Neural progenitor cell (in vitro differentiated cells): ENCODE measurements around the gene TMPRSS6. TPM values are rescaled to one million over a fixed set of nuclear protein-coding genes. Genes with fewer than 3 reads are reported as not detected.

Experiments
- DNase-seq: peaks from one replicate; pipeline ENCODE4 v3.0.0-alpha.2; 2016; ENCODE audit warnings: low spot score
- H2AFZ ChIP-seq: fragments of 200-600 bp; sonication (generic); replicated peaks from 2 replicates; pipeline ENCODE4 v1.6.1; 2016; ENCODE audit warnings: antibody characterized with exemption
- H3F3A ChIP-seq: fragments of 200-600 bp; sonication (generic); 2 replicates; pipeline ENCODE4 v1.6.1; 2016; ENCODE audit warnings: antibody characterized with exemption, low read depth
- H3K27ac ChIP-seq: fragments of 200-600 bp; sonication (generic); 2 replicates; pipeline ENCODE4 v1.5.1; 2016; ENCODE audit warnings: mild to moderate bottlenecking
- H3K27me3 ChIP-seq: fragments of 200-600 bp; sonication (generic); 2 replicates; pipeline ENCODE4 v1.6.1; 2016; ENCODE audit warnings: mild to moderate bottlenecking, moderate library complexity
- H3K36me3 ChIP-seq: fragments of 200-600 bp; sonication (generic); 2 replicates; pipeline ENCODE4 v1.5.1; 2016
- H3K4me1 ChIP-seq: fragments of 200-600 bp; sonication (generic); 2 replicates; pipeline ENCODE4 v1.6.1; 2016; ENCODE audit warnings: mixed run types
- H3K4me2 ChIP-seq: fragments of 200-600 bp; sonication (generic); 2 replicates; pipeline ENCODE4 v1.6.1; 2016
- H3K4me3 ChIP-seq: fragments of 200-600 bp; sonication (generic); 2 replicates; pipeline ENCODE4 v1.5.1; 2016
- H3K79me2 ChIP-seq: fragments of 200-600 bp; sonication (generic); 2 replicates; pipeline ENCODE4 v1.6.1; 2016; ENCODE audit warnings: low read depth
- H3K9ac ChIP-seq: fragments of 200-600 bp; sonication (generic); 2 replicates; pipeline ENCODE4 v1.6.1; 2016
- H3K9me3 ChIP-seq: fragments of 200-600 bp; sonication (generic); 2 replicates; pipeline ENCODE4 v1.5.1; 2016; ENCODE audit warnings: low read depth
- H4K20me1 ChIP-seq: fragments of 200-600 bp; sonication (generic); 2 replicates; pipeline ENCODE4 v1.6.1; 2016; ENCODE audit warnings: low read depth
- H3K27ac Mint-ChIP-seq: 3 replicates; pipeline ENCODE4 v1.8.0; 2021; ENCODE audit warnings: mixed read lengths
- H3K27me3 Mint-ChIP-seq: 2 replicates; pipeline ENCODE4 v1.8.0; 2022; ENCODE audit warnings: low read depth, mild to moderate bottlenecking, inconsistent platforms, moderate library complexity, mixed read lengths; ENCODE audit not compliant: insufficient read depth
- H3K36me3 Mint-ChIP-seq: 3 replicates; pipeline ENCODE4 v1.8.0; 2021; ENCODE audit warnings: mixed read lengths
- H3K4me1 Mint-ChIP-seq: 3 replicates; pipeline ENCODE4 v1.8.0; 2021; ENCODE audit warnings: mixed read lengths
- H3K4me3 Mint-ChIP-seq: 3 replicates; pipeline ENCODE4 v1.8.0; 2021; ENCODE audit warnings: mild to moderate bottlenecking, moderate library complexity, mixed read lengths
- H3K9me3 Mint-ChIP-seq: 3 replicates; pipeline ENCODE4 v1.8.0; 2020; ENCODE audit warnings: mixed read lengths
- CTCF ChIP-seq: fragments of 200-600 bp; sonication (generic); IDR thresholded peaks from 2 replicates; pipeline ENCODE4 v1.5.1; 2017; ENCODE audit warnings: antibody characterized with exemption, mild to moderate bottlenecking
- EZH2 ChIP-seq: fragments of 200-600 bp; sonication (generic); IDR thresholded peaks from 2 replicates; pipeline ENCODE4 v1.6.1; 2017; ENCODE audit warnings: antibody characterized with exemption, mild to moderate bottlenecking, moderate library complexity
- EZH2phosphoT487 ChIP-seq: fragments of 200-600 bp; sonication (generic); IDR thresholded peaks from 2 replicates; pipeline ENCODE4 v1.6.1; 2017; ENCODE audit warnings: antibody characterized with exemption
- total RNA-seq: library from RNA; depleted of rRNA; stranded (reverse); fragments of >200 nt; gene quantifications from 2 replicates; pipeline ENCODE4 v1.2.3, GENCODE V29; 2015; ENCODE audit warnings: low replicate concordance

The TMPRSS6 gene
- total RNA-seq, 1 donor from 2014 or later: not detected

GRCh38 chr22:37153901-37154300 lies 44.4 kb upstream of the TMPRSS6 start:
- Histone ChIP-seq H3K27ac (no peak overlapping the region), H2AFZ (no peak overlapping the region), H3K36me3 (no peaks in the 10 kb centered on the region), H3F3A (no peaks in the 10 kb centered on the region), H3K4me1 (peaks cover 6% of the 10 kb centered on the region), H3K9me3 (peaks cover 5% of the 10 kb centered on the region), H3K4me3 (no peak overlapping the region), H3K9ac (no peak overlapping the region), H3K27me3 (no peaks in the 10 kb centered on the region), H3K4me2 (no peak overlapping the region), H4K20me1 (no peaks in the 10 kb centered on the region), H3K79me2 (no peaks in the 10 kb centered on the region)
- no peak for TF ChIP-seq EZH2phosphoT487
- no peak for TF ChIP-seq CTCF
- no peak for TF ChIP-seq EZH2
- Mint-ChIP-seq H3K36me3 (no peaks in the 10 kb centered on the region), H3K9me3 (peaks cover 12% of the 10 kb centered on the region), H3K27ac (peak overlapping the region; percentile 39), H3K4me3 (no peak overlapping the region), H3K4me1 (peaks cover 5% of the 10 kb centered on the region), H3K27me3 (peaks cover 11% of the 10 kb centered on the region)
- DNase-seq: no peak

DNA sequence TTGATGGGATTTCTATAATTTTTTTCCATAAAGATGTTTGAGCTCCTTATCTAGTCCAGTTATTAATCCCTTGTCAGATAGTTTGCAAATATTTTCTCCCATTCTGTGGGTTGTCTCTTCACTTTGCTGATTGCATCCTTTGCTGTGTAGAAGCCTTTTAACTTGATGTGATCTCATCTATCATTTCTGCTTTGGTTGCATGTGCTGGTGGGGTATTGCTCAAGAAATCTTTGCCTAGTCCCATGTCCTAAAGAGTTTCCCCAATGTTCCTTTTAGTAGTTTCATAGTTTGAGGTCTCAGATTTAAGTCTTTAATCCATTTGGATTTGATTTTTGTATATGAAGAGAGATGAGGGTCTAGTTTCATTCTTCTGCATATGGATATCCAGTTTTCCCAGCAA lies 41.9 kb upstream of the TMPRSS6 start:
- H3K36me3 Mint-ChIP-seq: no peaks in the 10 kb centered on the region
- H4K20me1 ChIP-seq: no peaks in the 10 kb centered on the region
- H3K9me3 ChIP-seq: peaks cover 5% of the 10 kb centered on the region
- no peaks in the 10 kb centered on the region for H3F3A ChIP-seq
- H3K79me2 ChIP-seq: no peaks in the 10 kb centered on the region
- H3K36me3 ChIP-seq: no peaks in the 10 kb centered on the region
- H3K4me2 ChIP-seq: no peak overlapping the region
- H3K27ac ChIP-seq: no peak overlapping the region
- H3K9me3 Mint-ChIP-seq: peaks cover 12% of the 10 kb centered on the region
- no peaks in the 10 kb centered on the region for H3K27me3 ChIP-seq
- H3K4me1 Mint-ChIP-seq: peaks cover 6% of the 10 kb centered on the region
- no peak overlapping the region for H3K4me3 Mint-ChIP-seq
- peaks cover 15% of the 10 kb centered on the region for H3K27me3 Mint-ChIP-seq
- no peak overlapping the region for H3K9ac ChIP-seq
- H3K27ac Mint-ChIP-seq: no peak overlapping the region
- TF ChIP-seq EZH2: no peak
- TF ChIP-seq EZH2phosphoT487: no peak
- TF ChIP-seq CTCF: no peak
- no peak overlapping the region for H3K4me3 ChIP-seq
- peaks cover 6% of the 10 kb centered on the region for H3K4me1 ChIP-seq
- H2AFZ ChIP-seq: no peak overlapping the region
- no peak for DNase-seq

- H3K4me1 ChIP-seq: peaks cover 6% of the 10 kb centered on the region
- H3K27ac ChIP-seq: no peak overlapping the region
- peaks cover 5% of the 10 kb centered on the region for H3K9me3 ChIP-seq
Measured at GRCh38 chr22:37150701-37151100, 41.2 kb upstream of the TMPRSS6 start.

More at GRCh38 chr22:37150701-37151100, 41.2 kb upstream of the TMPRSS6 start:
- no peaks in the 10 kb centered on the region for H3K36me3 Mint-ChIP-seq
- peaks cover 13% of the 10 kb centered on the region for H3K4me1 Mint-ChIP-seq
- Histone ChIP-seq H3K4me3 (no peak overlapping the region), H4K20me1 (no peaks in the 10 kb centered on the region), H3K4me2 (no peak overlapping the region), H3K79me2 (no peaks in the 10 kb centered on the region), H3K9ac (no peak overlapping the region), H3K36me3 (no peaks in the 10 kb centered on the region), H3K27me3 (no peaks in the 10 kb centered on the region), H2AFZ (no peak overlapping the region), H3F3A (no peaks in the 10 kb centered on the region)
- H3K9me3 Mint-ChIP-seq: peaks cover 9% of the 10 kb centered on the region
- DNase-seq: no peak
- peaks cover 17% of the 10 kb centered on the region for H3K27me3 Mint-ChIP-seq
- no peak overlapping the region for H3K27ac Mint-ChIP-seq
- TF ChIP-seq EZH2phosphoT487: no peak
- no peak for TF ChIP-seq CTCF
- TF ChIP-seq EZH2: no peak
- H3K4me3 Mint-ChIP-seq: no peak overlapping the region
